RCC 7860 (cell line): ENCODE data around the gene SPSB4.
"Not testable (repeated sequence)": the region's sequence is repeated elsewhere in the genome, so short reads cannot be mapped to it uniquely, and the experiment has no call there.

Source experiments
- DNase-seq: peaks from one replicate; pipeline ENCODE4 v3.0.0-alpha.2; 2015; ENCODE audit warnings: low spot score
- FAIRE-seq: peaks from 2 replicates; lab custom pipeline; 2012; peaks lifted over from hg19 to GRCh38; lab: Jason Lieb, UNC

The SPSB4 gene

DNA sequence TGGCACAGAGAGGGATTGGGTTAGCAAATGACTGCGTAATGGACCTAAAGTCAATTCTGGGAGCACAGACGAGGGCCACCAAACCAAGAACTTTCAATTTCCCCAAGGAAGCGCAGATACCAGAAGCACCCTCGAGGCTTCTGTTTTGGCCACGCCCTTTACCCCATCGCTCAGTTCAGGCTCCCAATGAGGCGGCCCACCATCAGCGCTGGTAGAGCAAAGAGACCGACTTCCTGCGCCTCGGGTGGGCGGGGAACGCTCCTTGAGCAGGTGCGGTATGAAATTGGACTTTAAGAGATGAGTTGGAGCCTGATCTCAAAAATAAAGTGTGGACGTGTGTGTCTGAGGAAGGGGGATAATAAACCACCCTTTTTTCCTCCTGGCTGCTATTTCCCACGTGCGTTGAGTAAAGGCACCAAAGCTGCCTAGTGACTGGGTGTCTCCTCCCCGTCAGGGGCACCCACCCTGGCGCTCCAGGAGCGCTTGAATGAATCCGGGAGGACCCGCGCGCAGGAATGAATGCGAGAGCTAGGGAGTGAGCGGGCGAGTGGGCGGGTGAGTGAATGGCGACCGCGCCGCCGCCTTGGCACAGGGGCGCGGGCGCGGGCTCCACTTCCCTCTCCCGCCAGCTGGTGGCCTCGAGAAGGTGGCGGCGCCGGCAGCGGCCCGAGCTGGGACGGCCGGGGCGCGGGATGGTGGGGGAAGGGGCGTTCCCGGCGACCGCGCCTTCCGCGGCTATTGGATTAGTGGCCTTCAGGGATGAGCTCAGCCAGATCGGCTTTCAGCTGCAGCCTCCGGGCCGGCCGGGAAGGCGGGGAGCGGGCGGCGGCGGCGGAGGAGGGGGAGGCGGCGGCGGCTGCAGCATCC lies at the start of gene SPSB4:
Gene SPSB4, plus strand, starts transcription at position 772 of the 867 bp plus-strand sequence. CDS start 14,758 bp downstream, outside the sequence.
- FAIRE-seq (no peak), DNase-seq (no peak)

DNA sequence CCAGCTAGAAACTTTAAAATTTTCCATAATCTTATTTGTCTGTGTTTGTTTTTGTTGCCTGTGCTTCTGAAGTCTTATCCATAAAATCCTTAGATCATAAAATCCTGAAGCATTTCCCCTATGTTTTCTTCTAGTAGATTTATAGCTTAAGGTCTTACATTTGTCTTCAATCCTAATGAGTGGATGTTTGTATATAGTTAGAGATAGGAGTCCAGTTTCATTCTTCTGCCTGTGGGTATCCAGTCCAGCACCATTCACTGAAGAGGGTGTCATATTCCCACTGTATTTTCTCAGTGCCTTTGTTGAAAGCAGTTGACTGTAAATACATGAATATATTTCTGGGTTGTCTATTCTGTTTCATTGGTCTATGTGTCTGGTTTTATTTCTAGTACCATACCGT lies 44.8 kb upstream of the SPSB4 start:
- DNase-seq (no peak), FAIRE-seq (no peak)

DNA sequence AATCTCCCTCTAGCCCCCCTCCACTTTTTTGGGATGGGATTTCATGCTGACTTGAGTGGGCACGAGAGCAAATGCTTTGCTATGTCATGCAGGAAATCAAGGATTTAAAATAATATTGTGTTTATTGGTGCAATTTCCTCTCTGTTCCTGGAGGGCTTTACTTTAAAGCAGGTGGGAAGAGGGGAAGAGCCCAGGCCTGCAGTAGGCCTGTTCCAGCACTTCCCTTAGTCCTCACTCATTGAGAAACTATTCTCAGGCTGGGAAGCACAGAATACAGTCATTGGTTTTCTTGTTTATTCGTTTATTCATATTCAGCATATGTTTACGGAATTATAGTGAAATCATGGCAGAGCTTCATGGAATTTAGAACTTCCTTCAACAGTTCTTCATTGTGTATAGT lies 41.7 kb upstream of the SPSB4 start:
- DNase-seq: no peak
- FAIRE-seq: no peak

DNA sequence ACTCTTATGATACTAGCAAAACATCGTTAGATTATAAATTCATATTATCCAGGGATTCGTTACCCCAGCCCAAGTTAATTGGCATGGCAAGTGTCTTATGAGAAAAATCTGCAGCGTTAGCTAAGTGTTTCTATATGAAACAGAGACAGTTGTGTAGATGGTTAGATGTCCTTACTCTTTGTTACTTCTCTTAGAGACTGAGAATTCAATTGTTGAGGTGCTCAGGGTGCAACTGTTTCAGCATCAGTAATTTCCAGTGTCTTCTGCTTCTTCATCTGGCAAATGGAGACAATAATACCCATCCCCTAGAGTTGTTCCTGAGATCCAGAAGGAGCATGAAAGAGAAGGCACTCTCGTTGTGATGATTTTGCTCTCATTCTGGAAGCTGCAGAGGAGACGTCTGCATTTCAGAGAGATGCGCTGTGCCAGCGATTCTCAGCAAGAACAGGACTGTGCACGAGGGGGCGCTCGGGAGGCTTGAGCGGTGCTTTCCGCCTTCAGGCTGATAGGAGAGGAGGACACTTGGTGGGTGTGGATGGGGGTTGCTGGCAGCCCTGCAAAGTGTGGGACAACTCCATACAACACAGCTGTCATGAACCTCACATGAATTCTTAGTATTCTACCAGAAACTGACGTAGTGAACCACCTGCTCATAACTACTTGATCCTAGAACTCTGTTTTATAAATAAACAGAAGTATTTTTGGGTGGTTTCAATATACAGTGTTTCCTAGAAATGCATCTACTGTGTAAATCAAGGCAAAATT lies 39.7 kb upstream of the SPSB4 start:
- no peak for DNase-seq
- no peak for FAIRE-seq

DNA sequence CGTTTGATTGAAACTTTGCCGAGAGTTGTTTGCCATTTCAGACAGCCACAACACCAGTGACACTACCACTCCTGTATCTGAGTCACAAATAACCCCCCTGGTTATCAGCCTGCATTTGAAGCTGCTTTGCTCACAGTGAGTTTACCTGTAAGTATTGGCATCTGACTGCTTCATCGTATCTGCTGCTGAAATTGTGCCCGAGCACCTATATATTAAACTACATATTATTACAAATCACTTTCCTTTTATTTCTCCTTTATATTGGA lies 39.2 kb upstream of the SPSB4 start:
- DNase-seq (no peak), FAIRE-seq (no peak)

DNA sequence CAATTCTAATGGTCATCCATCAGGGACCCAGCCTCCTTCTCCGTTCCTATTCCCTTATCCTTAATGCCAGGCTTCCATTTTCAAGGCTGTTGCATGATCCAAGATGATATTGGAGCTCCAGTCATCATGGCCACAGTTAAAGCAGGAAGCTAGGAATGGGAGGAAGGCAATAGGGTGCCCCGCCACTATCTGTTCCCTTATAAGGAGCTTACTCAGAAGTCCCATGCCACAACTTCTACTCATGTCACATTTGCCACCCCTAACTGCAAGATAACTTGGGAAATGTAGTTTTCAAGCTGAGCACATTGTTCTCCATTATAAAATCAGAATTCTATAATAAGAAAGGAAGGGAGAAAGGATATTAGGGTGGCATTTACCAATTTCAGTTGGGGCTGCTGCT lies 38.6 kb upstream of the SPSB4 start:
- FAIRE-seq: no peak
- no peak for DNase-seq

DNA sequence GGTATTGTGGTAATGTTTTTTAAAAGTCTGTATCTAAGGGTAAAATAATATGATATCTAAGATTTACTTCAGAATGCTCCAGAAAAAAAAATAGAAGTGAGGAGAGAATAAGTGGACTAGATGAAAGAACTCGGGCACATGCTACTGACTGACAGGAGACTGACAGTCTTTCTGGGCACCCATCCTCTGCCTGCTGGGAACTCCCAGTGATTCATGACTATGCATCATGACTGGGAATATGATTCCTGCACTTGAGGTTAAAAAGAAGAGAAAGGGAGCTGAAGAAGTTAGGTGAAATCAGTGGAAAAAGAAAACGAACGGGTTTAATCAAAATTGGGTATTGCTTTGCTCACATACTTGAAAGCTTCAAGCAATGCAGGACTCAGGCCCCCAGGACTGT lies 35.7 kb upstream of the SPSB4 start:
- no peak for DNase-seq
- FAIRE-seq: no peak

DNA sequence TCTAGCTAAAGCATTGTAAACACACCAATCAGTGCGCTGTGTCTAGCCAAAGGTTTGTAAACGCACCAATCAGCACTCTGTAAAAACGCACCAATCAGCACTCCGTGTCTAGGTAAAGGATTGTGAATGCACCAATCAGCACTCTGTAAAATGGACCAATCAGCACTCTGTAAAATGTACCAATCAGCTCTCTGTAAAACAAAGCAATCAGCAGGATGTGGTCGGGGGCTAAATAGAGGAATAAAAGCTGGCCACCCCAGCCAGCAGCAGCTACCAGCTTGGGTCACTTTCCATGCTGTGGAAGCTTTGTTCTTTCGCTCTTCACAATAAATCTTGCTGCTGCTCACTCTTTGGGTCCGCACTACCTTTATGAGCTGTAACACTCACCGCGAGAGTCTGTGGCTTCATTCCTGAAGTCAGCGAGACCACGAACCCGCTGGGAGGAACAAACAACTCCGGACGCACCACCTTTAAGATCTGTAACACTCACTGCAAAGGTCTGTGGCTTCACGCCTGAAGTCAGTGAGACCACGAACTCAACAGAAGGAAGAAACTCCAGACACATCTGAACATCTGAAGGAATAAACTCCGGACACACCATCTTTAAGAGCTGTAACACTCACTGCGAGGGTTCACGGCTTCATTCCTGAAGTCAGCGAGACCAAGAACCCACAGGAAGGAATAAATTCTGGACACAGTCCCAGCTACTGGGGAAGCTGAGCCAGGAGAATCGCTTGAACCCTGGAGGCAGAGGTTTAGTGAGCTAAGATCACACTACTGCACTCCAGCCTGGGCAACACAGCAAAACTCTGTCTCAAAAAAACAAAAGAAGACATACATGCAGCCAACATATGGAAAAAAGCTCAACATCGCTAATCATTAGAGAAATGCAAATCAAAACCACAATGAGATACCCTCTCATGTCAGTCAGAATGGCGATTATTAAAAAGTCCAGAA lies 33.5 kb upstream of the SPSB4 start:
- FAIRE-seq, DNase-seq: not testable (repeated sequence)

DNA sequence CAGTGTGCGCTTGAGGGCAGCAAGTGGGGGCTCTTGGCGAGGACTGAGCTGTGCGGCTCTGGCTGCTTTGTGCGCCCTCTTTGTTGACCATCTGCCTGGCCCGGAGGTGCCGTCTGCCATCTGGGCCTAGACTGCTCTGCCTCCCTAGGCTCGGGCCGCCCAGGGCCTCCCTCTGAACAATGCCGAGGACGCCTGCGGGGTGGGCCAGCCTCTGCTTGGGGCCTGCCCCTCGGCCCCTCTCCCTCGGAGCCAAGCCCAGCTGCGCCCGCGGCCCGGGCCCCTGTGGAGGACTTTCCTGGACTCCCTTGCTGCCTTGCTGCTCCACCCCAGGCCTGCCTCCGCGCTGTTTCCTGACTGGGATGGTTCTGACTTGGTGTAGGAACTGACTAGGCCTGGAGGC lies 31.9 kb upstream of the SPSB4 start:
- FAIRE-seq: no peak
- no peak for DNase-seq

DNA sequence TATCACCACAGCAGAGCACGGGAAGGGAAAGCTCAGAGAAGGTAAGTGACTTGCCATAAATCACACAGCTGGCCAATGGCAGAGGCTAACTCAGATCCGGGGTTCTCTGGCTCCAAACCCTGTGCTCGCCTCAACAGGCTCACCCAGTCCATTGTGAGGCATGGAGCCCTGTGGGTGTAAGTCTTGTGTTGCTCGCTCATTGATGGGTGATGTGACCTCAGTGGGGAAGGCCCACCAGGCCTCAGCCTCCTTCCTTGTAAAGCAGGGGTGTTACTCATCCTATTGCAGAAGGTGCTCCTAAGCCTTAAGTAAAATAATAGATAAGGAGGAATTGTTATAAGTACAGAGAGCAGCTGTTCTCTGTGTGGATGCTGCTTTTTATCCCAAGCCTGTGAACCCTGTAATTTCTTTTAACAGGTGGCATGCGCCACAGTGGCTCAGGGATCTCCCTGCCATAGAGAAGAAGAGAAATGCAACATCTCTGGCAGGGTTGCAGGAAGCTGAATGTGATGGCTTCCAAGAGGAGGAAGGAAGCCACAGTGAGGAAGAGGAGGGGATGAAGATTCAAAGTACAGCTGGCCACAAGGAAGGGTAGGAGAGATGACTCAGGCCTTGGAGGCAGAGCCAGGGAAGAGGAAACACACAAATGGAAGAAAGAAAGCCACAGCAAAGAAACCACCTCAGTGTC lies 30.9 kb upstream of the SPSB4 start:
- DNase-seq (no peak), FAIRE-seq (no peak)

DNA sequence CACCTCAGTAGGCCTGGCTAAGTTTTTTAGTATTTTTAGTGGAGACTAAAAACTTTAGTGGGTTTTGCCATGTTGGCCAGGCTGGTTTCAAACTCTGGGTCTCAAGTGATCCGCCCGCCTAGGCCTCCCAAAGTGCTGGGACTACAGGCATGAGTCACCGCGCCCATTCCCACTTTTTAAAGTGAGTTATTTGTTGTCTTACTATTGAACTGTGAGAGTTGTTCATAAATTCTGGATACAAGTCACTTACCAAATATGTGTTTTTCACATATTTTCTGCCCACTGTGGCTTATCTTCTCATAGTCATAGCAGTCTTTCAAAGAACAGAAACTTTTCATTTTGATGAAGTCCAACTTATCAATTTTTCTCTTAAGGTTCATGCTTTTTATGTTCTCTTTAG lies 29.9 kb upstream of the SPSB4 start:
- DNase-seq (no peak), FAIRE-seq (no peak)

DNA sequence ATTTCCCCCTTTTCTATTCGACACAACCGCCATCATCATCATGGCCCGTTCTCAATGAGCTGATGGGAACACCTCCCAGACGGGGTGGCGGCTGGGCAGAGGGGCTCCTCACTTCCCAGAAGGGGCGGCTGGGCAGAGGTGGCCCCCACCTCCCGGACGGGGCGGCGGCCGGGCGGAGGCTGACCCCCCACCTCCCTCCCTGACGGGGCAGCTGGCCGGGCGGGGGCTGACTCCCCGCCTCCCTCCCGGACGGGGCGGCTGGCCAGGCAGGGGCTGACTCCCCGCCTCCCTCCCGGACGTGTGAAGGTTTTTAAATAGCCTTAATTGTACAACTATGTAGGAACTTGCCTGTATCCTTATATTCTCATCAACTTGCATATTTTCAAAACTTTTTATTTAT lies 20.9 kb upstream of the SPSB4 start:
- FAIRE-seq: no peak
- DNase-seq: no peak

DNA sequence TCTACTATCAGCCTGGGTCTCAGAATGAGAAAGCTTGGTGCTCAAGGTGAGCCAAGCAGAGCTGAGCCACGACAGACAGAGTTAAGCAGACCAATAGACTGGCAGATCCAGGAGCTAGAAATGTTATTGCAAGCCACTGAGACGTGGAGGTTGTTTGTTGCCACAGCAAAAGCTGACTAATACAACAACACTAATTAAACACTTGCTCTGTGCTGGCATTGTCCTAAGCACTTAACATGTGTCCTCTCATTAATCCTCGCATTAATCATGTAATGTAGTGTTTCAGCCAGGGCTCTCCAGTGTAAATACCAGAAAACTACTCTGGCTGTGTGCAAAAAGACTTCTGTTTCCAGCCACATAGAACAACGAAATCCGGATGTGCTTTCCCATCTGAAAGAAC lies 11.6 kb upstream of the SPSB4 start:
- no peak for DNase-seq
- no peak for FAIRE-seq

DNA sequence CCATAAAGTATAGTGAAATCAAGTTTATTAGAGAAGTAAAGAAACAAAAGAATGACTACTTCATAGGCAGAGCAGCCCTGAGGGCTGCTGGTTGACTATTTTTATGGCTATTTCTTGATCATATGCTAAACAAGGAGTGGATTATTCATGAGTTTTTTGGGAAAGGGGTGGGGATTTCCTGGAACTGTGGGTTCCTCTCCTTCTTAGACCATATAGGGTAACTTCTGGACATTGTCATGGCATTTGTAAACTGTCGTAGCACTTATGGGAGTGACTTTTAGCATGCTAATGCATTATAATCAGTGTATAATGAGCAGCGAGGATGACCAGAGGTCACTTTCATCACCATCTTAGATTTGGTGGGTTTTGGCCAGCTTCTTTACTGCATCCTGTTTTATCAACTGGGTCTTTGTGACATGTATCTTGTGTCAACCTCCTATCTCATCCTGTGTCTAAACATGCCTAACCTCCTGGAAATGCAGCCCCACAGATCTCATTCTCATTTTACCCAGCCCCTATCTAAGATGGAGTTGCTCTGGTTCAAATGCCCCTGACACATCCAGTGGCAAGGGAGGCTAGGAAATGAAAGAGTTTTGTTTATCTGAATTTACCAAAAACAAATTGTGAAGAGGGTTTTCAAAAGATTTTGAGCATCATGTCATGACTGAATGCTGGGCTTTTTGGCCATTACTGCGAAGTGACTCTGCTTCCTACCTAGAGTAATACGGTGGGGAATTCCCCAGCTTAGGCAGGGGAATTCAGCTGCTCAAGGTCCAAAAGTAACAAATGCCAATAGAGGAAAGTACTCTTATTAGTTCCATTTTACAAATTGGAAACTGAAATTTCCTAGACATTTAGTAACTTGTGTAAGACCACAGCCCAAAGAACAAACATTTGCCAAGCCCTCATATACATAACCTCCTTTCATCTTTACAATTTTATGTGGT lies 6.2 kb upstream of the SPSB4 start:
- FAIRE-seq (no peak), DNase-seq (no peak)

DNA sequence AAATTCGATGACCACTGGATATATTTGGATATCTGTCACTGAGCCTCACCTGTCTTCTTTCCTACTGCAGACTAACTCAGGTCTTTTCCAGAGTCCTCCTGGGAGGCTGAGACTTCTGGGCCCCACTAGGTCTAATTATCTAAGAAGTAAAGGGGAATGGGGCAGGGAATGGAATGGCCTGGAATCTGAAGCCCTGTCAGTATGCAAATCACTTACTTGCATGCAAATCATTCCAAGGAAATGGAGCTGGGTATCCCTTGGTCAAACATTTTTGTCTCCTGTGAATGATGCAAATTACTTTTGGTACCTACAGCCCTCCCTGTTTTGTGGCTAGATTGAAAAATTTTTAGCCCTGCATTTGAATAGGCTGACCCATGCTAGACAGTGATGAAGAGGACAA lies 5.3 kb upstream of the SPSB4 start:
- FAIRE-seq (no peak), DNase-seq (no peak)

DNA sequence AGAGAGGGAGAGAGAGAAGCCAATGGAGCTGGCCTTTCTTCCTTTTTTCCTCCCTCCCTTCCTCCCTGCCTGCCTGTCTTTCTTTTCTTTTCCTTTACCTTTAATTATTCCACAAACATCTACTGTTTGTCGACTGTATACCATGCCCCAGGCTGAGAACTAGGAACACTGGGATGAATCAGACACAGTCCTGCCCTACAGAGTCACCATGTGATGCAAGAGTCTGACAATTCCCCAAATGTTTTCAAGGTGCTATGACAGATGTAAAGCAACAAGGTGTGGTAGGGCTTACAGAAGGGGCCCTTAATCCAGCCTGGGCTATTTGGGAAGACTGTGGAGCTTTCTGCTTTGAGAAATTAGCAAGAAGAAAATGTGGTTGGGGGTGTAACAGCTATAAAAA lies 4.0 kb upstream of the SPSB4 start:
- FAIRE-seq (no peak), DNase-seq (no peak)

DNA sequence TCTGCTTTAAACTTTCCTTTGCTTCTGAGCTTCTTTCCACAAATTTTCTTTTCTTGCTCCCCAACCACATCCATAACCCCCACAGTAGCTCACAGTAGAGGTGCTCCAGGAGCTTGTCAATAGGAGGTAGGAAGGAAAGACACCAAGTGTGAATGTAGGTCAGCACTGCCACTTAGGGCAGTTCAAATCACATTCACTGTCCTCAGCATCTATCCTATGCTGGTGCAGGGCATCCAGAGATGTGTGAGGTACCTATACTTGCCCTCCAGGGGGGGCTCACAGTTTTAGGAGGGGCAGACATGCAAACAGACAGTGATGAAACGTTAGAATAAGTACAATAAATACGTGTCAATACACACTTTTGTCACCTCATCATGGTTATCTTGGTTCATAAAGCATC lies 1.5 kb upstream of the SPSB4 start:
- DNase-seq: no peak
- no peak for FAIRE-seq

DNA sequence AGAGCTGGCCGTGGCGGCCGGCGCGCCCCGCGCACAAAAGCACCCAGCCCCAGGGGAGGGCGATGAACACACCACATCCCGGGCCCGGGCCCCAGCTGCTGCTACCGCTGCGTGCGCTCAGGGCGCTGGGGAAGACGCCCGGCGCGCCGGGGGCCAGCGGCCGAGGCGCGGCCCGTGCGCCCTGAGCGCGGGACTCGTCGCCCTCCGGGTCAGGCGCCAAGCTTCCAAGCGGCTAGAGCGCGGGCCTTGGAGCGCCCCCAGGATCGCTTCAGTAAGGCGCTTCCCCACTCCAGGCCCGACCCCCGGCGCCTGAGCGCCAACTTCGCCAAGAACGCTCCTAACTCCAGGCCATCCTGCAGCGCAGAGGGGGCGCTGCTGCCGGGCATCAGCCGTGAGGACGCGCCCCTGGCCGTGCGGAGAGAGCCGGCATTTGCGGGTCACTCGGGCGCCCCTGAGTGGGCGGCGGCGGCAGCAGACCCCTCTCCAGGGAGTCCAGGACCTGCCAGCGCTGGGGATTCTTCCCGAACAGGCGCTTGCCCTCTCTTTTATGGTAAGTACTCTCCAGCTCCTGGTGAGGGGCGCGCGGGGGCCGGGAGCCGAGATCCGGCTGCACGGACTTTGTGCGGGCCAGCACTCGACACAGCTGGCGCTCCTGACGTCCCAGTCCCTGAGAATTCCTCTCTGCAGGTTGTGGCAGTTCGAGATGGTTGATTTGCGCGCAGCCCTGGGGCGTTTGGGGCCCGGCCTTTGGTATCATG lies 475 bp downstream of the SPSB4 start:
- DNase-seq (no peak), FAIRE-seq (no peak)
